Measurements from ENCODE around the gene ZBTB43. TPM values are rescaled to one million over a fixed set of nuclear protein-coding genes. Genes with fewer than 3 reads are reported as not detected.

ZBTB43 gene
- total and polyA plus RNA-seq, 10 of the 15 experiments (the other 5 are each of a cell fraction or from before 2014, with no cell fraction given) = 2.4 to 19.3 (median 8.7) TPM

DNA sequence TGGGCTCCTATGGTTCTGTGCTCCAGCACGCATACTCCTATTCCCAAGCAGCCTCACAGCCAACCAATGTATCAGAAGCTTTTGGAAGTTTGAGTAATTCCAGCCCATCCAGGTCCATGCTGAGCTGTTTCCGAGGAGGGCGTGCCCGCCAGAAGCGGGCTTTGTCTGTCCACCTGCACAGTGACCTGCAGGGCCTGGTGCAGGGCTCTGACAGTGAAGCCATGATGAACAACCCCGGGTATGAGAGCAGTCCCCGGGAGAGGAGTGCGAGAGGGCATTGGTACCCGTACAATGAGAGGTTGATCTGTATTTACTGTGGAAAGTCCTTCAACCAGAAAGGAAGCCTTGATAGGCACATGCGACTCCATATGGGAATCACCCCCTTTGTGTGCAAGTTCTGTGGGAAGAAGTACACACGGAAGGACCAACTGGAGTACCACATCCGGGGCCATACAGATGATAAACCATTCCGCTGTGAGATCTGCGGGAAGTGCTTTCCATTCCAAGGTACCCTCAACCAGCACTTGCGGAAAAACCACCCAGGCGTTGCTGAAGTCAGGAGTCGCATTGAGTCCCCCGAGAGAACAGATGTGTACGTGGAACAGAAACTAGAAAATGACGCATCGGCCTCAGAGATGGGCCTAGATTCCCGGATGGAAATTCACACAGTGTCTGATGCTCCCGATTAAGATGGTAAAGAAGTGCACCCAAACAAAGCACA, 75.5 kb downstream of the ZBTB43 start (continued):
- TF ChIP-seq, protein P1, sequence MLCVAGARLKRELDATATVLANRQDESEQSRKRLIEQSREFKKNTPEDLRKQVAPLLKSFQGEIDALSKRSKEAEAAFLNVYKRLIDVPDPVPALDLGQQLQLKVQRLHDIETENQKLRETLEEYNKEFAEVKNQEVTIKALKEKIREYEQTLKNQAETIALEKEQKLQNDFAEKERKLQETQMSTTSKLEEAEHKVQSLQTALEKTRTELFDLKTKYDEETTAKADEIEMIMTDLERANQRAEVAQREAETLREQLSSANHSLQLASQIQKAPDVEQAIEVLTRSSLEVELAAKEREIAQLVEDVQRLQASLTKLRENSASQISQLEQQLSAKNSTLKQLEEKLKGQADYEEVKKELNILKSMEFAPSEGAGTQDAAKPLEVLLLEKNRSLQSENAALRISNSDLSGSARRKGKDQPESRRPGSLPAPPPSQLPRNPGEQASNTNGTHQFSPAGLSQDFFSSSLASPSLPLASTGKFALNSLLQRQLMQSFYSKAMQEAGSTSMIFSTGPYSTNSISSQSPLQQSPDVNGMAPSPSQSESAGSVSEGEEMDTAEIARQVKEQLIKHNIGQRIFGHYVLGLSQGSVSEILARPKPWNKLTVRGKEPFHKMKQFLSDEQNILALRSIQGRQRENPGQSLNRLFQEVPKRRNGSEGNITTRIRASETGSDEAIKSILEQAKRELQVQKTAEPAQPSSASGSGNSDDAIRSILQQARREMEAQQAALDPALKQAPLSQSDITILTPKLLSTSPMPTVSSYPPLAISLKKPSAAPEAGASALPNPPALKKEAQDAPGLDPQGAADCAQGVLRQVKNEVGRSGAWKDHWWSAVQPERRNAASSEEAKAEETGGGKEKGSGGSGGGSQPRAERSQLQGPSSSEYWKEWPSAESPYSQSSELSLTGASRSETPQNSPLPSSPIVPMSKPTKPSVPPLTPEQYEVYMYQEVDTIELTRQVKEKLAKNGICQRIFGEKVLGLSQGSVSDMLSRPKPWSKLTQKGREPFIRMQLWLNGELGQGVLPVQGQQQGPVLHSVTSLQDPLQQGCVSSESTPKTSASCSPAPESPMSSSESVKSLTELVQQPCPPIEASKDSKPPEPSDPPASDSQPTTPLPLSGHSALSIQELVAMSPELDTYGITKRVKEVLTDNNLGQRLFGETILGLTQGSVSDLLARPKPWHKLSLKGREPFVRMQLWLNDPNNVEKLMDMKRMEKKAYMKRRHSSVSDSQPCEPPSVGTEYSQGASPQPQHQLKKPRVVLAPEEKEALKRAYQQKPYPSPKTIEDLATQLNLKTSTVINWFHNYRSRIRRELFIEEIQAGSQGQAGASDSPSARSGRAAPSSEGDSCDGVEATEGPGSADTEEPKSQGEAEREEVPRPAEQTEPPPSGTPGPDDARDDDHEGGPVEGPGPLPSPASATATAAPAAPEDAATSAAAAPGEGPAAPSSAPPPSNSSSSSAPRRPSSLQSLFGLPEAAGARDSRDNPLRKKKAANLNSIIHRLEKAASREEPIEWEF (IDR thresholded peaks at IDR 0.05; ENCODE audit: insufficient replicate concordance, low read depth, low read length) = no peak
- no peak for TF ChIP-seq SUPT20H (IDR thresholded peaks at IDR 0.05; ENCODE audit: borderline replicate concordance, control insufficient read depth, low read depth, low read length)
- TF ChIP-seq ASH2L (IDR thresholded peaks at IDR 0.05; ENCODE audit: borderline replicate concordance, low read depth) = no peak

DNA sequence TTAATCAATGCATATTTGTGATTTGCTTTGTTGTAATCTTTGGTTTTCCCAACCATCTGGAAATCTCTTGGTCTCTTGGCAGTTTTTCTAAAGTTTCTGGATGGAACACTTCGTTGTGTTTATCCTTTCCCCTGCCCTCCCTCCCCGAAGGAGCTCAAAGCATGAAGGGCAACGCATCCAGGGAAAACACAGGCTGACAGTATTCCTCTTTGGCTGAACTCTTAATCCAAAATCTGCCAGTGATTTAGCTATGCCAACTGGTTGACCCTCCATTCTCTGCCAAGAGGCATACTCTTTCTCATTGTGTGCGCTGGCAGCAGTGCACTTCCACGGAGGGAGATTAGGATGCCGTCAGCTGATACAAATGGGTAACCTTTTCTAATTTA, 76.1 kb downstream of the ZBTB43 start:
- no peaks in the 10 kb centered on the region for H3K27me3 ChIP-seq (replicated peaks in 1 of 2; ENCODE audit: control insufficient read depth in 2 of 2, insufficient read depth in 2 of 2, low read length in 1 of 2)
- no peaks in the 10 kb centered on the region for H3K9me3 ChIP-seq (replicated peaks; ENCODE audit: control insufficient read depth, insufficient read depth, low read length)
- no peaks in the 10 kb centered on the region for H4K20me1 ChIP-seq (ENCODE audit: control insufficient read depth, insufficient read depth)
- no peak overlapping the region for H3K9ac ChIP-seq (ENCODE audit: control insufficient read depth, insufficient read depth, low read length)
- intact Hi-C loops (cut with micrococcal nuclease; ENCODE audit: unreplicated experiment) (no loop called here), in situ Hi-C loops (cut with MboI) (no loop called here)
- BruUV-seq (replicated peaks) = no TSS peak
- WGBS (ENCODE audit: insufficient coverage, insufficient replicate concordance, low lambda C conversion rate, missing lambda C conversion rate) = 98% methylated on average over 6 of the region's 6 CpGs
- ChIA-PET CTCF (no interaction called here), SMC1A (ENCODE audit: uncharacterized antibody, unreplicated experiment) (no interaction called here), POLR2A (no interaction called here), RAD21 (ENCODE audit: unreplicated experiment) (no interaction called here)
- no peak overlapping the region for H3K27ac ChIP-seq (ENCODE audit: control insufficient read depth, insufficient read depth)
- no peak for FAIRE-seq
- ATAC-seq = no peak
- DNase-seq (ENCODE audit: low read depth, low spot score) = no peak
- H2AFZ ChIP-seq (ENCODE audit: control insufficient read depth, low read depth, low read length) = no peak overlapping the region
- no peaks in the 10 kb centered on the region for H3K4me1 ChIP-seq (ENCODE audit: control insufficient read depth, insufficient read depth, low read length)
- H3K36me3 ChIP-seq (ENCODE audit: control insufficient read depth in 2 of 2, insufficient read depth in 2 of 2, low read length in 1 of 2) = peaks cover 10 to 24% of the 10 kb centered on the region in 2 experiments
- no peak overlapping the region for H3K4me3 ChIP-seq
- H3K79me2 ChIP-seq (ENCODE audit: control insufficient read depth, insufficient read depth, low read length) = no peaks in the 10 kb centered on the region; the same call in 1 of the 2 replicates
- no peak overlapping the region for H3K4me2 ChIP-seq (ENCODE audit: control insufficient read depth, insufficient read depth)
- TF ChIP-seq SMAD5 (IDR thresholded peaks at IDR 0.05; ENCODE audit: low read depth) (no peak), RBBP5 (conservative IDR thresholded peaks at IDR 0.05) (no peak), SUPT20H (IDR thresholded peaks at IDR 0.05; ENCODE audit: borderline replicate concordance, control insufficient read depth, low read depth, low read length) (no peak), SMC3 (IDR thresholded peaks at IDR 0.05; ENCODE audit: borderline replicate concordance, low read length) (no peak), ZNF217 (IDR thresholded peaks at IDR 0.05) (no peak), ZZZ3 (IDR thresholded peaks at IDR 0.05; ENCODE audit: control insufficient read depth, insufficient read length, low read depth) (no peak), ETV6 (conservative IDR thresholded peaks at IDR 0.05 in 1 of 2, IDR thresholded peaks at IDR 0.05 in 1 of 2; ENCODE audit: borderline replicate concordance in 1 of 2, low read depth in 1 of 2) (no peak), SMAD1 (IDR thresholded peaks at IDR 0.05; ENCODE audit: low read depth, partially characterized antibody) (no peak), RAD51 (IDR thresholded peaks at IDR 0.05) (no peak), EED (IDR thresholded peaks at IDR 0.05; ENCODE audit: low read depth) (no peak), HCFC1 (IDR thresholded peaks at IDR 0.05; ENCODE audit: low read length) (no peak)
- TF ChIP-seq, protein P2, sequence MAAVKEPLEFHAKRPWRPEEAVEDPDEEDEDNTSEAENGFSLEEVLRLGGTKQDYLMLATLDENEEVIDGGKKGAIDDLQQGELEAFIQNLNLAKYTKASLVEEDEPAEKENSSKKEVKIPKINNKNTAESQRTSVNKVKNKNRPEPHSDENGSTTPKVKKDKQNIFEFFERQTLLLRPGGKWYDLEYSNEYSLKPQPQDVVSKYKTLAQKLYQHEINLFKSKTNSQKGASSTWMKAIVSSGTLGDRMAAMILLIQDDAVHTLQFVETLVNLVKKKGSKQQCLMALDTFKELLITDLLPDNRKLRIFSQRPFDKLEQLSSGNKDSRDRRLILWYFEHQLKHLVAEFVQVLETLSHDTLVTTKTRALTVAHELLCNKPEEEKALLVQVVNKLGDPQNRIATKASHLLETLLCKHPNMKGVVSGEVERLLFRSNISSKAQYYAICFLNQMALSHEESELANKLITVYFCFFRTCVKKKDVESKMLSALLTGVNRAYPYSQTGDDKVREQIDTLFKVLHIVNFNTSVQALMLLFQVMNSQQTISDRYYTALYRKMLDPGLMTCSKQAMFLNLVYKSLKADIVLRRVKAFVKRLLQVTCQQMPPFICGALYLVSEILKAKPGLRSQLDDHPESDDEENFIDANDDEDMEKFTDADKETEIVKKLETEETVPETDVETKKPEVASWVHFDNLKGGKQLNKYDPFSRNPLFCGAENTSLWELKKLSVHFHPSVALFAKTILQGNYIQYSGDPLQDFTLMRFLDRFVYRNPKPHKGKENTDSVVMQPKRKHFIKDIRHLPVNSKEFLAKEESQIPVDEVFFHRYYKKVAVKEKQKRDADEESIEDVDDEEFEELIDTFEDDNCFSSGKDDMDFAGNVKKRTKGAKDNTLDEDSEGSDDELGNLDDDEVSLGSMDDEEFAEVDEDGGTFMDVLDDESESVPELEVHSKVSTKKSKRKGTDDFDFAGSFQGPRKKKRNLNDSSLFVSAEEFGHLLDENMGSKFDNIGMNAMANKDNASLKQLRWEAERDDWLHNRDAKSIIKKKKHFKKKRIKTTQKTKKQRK (IDR thresholded peaks at IDR 0.05; ENCODE audit: low read depth, low read length) = no peak
